HEK293 (cell line): ENCODE data around the gene XYLB.

ENCODE experiments used
- CTCF ChIA-PET: fragments of 350-600 bp; formaldehyde crosslinking; extraction: SDS; loops from one replicate; lab custom pipeline; 2021; ENCODE audit warnings: antibody characterized with exemption; lab: Yijun Ruan, JAX
- POLR2A ChIA-PET: fragments of 300-600 bp; formaldehyde crosslinking; extraction: SDS; loops from one replicate; lab custom pipeline; 2020; ENCODE audit warnings: antibody characterized with exemption, inconsistent platforms; lab: Yijun Ruan, JAX
- H3K27ac ChIP-seq: fragments of 200-500 bp; sonication (Bioruptor generic); 2 replicates; pipeline ENCODE4 v1.5.1; 2014; ENCODE audit warnings: low read depth, low read length, control low read depth, inconsistent platforms; ENCODE audit errors: extremely low read depth
- H3K36me3 ChIP-seq, 2 experiments: fragments of 200-500 bp in 1 of 2; sonication (Bioruptor generic) in 1 of 2; 1 replicate in 1 of 2; 2 replicates in 1 of 2; pipeline ENCODE4 v1.5.1; 2014 to 2017; ENCODE audit warnings: inconsistent platforms in 2 of 2, low read length in 2 of 2; ENCODE audit not compliant: control insufficient read depth in 2 of 2, insufficient read depth in 1 of 2
- H3K4me1 ChIP-seq: fragments of 200-500 bp; sonication (Bioruptor generic); 2 replicates; pipeline ENCODE4 v1.5.1; 2014; ENCODE audit warnings: mild to moderate bottlenecking, low read length, inconsistent platforms; ENCODE audit not compliant: control insufficient read depth, insufficient read depth
- H3K4me3 ChIP-seq: 2 replicates; pipeline ENCODE4 v1.5.1; 2011; ENCODE audit warnings: low read depth, mild to moderate bottlenecking, control low read depth, low read length, moderate library complexity
- H3K9me3 ChIP-seq: fragments of 200-500 bp; sonication (Bioruptor generic); 2 replicates; pipeline ENCODE4 v1.5.1; 2014; ENCODE audit warnings: low read depth, low read length, inconsistent platforms; ENCODE audit not compliant: control insufficient read depth, insufficient read depth
- CTCF ChIP-seq: fragments of 450-650 bp; formaldehyde crosslinking; IDR thresholded peaks from 2 replicates; pipeline ENCODE4 v1.5.1; 2016; ENCODE audit warnings: missing biosample characterization, missing genetic modification characterization
- RBAK ChIP-seq: fragments of 450-650 bp; formaldehyde crosslinking; IDR thresholded peaks from 2 replicates; pipeline ENCODE4 v1.5.1; 2016; ENCODE audit warnings: missing biosample characterization, missing genetic modification characterization
- SP7 ChIP-seq: fragments of 450-650 bp; formaldehyde crosslinking; IDR thresholded peaks from 2 replicates; pipeline ENCODE4 v1.5.1; 2016; ENCODE audit warnings: missing biosample characterization, missing genetic modification characterization
- ZBTB20 ChIP-seq: fragments of 450-650 bp; formaldehyde crosslinking; IDR thresholded peaks from 2 replicates; pipeline ENCODE4 v1.5.1; 2016; ENCODE audit warnings: missing biosample characterization, missing genetic modification characterization
- ZFP41 ChIP-seq: fragments of 450-650 bp; formaldehyde crosslinking; IDR thresholded peaks from 2 replicates; pipeline ENCODE4 v1.5.1; 2016; ENCODE audit warnings: missing biosample characterization, missing genetic modification characterization, borderline replicate concordance
- ZNF121 ChIP-seq: fragments of 450-650 bp; formaldehyde crosslinking; IDR thresholded peaks from 2 replicates; pipeline ENCODE4 v1.5.1; 2016; ENCODE audit warnings: missing biosample characterization, missing genetic modification characterization
- ZNF2 ChIP-seq: fragments of 450-650 bp; formaldehyde crosslinking; IDR thresholded peaks from 2 replicates; pipeline ENCODE4 v1.5.1; 2016; ENCODE audit warnings: missing biosample characterization, missing genetic modification characterization
- ZNF449 ChIP-seq: fragments of 450-650 bp; formaldehyde crosslinking; IDR thresholded peaks from 2 replicates; pipeline ENCODE4 v1.5.1; 2017; ENCODE audit warnings: missing biosample characterization, mild to moderate bottlenecking, missing genetic modification characterization, moderate library complexity
- ZNF473 ChIP-seq: fragments of 450-650 bp; formaldehyde crosslinking; IDR thresholded peaks from 2 replicates; pipeline ENCODE4 v1.5.1; 2017; ENCODE audit warnings: missing biosample characterization, missing genetic modification characterization
- ZNF561 ChIP-seq: fragments of 450-650 bp; IDR thresholded peaks from 2 replicates; pipeline ENCODE4 v1.5.1; 2018; ENCODE audit warnings: missing biosample characterization, missing genetic modification characterization, borderline replicate concordance
- ZNF660 ChIP-seq: fragments of 450-650 bp; IDR thresholded peaks from 2 replicates; pipeline ENCODE4 v1.5.1; 2018; ENCODE audit warnings: missing biosample characterization, mild to moderate bottlenecking, missing genetic modification characterization
- ZNF76 ChIP-seq: fragments of 450-650 bp; formaldehyde crosslinking; IDR thresholded peaks from 2 replicates; pipeline ENCODE4; 2016; ENCODE audit warnings: low read depth, missing biosample characterization, missing genetic modification characterization, borderline replicate concordance
- ZNF768 ChIP-seq: fragments of 450-650 bp; formaldehyde crosslinking; IDR thresholded peaks from 2 replicates; pipeline ENCODE4 v1.5.1; 2018; ENCODE audit warnings: missing biosample characterization, mild to moderate bottlenecking, missing genetic modification characterization
- ZNF837 ChIP-seq: fragments of 450-650 bp; formaldehyde crosslinking; IDR thresholded peaks from 2 replicates; pipeline ENCODE4 v1.5.1; 2016; ENCODE audit warnings: missing biosample characterization, missing genetic modification characterization
- ZNF843 ChIP-seq: fragments of 450-650 bp; formaldehyde crosslinking; IDR thresholded peaks from 2 replicates; pipeline ENCODE4 v1.5.1; 2016; ENCODE audit warnings: missing biosample characterization, missing genetic modification characterization
- ZSCAN30 ChIP-seq: fragments of 450-650 bp; IDR thresholded peaks from 2 replicates; pipeline ENCODE4 v1.5.1; 2018; ENCODE audit warnings: missing biosample characterization, mild to moderate bottlenecking, missing genetic modification characterization, moderate library complexity

The XYLB gene

DNA sequence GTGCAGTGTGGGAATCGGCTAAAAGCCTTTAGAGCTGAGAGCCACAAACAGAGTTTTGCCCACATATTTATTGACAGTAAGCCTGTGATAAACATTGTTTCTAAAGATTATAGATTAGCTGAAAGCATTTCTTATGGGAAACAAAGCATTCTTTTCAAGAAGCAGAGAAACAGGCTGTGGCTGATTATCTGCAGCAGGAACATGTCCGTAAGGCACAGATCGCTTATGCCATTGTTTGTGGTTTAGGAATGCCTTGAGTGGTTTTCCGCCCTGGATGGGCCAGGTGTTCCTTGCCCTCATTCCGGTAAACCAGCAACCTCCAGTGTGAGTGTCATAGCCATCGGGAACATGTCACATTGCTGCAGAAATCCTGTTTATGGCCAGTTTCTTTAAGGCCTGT lies 12.5 kb downstream of the XYLB start:
- Histone ChIP-seq H3K27ac (no peak overlapping the region), H3K36me3 (peaks cover 0 to 74% of the 10 kb centered on the region in 2 experiments; a peak in 1 of 3 replicates), H3K4me3 (no peak overlapping the region), H3K4me1 (no peaks in the 10 kb centered on the region), H3K9me3 (no peaks in the 10 kb centered on the region)
- ChIA-PET CTCF (interaction anchor here (1.1 kb wide), 1 partner anchor 11 kb away, joined by 3 read pairs; no protein-coding TSS in a partner anchor), POLR2A (interaction anchor here (0.6 kb wide), 1 partner anchor 231 kb away, joined by 4 read pairs; no protein-coding TSS in a partner anchor)
- no peak for TF ChIP-seq ZNF768 (tag by site-specific recombination)

- CTCF ChIA-PET, result no interaction called here
- TF ChIP-seq CTCF (no peak), RBAK (tag by site-specific recombination) (no peak), ZNF561 (tag by site-specific recombination) (no peak), ZSCAN30 (tag by site-specific recombination) (no peak), ZNF2 (no peak), ZNF843 (no peak), ZNF837 (tag by site-specific recombination) (no peak), ZNF76 (tag by site-specific recombination) (no peak)
- Histone ChIP-seq H3K27ac (no peak overlapping the region), H3K4me3 (no peak overlapping the region), H3K36me3 (peaks cover 0 to 81% of the 10 kb centered on the region in 2 experiments; a peak in 1 of 3 replicates), H3K9me3 (no peaks in the 10 kb centered on the region), H3K4me1 (no peaks in the 10 kb centered on the region)
- POLR2A ChIA-PET, result no interaction called here
Observed at GRCh38 chr3:38360345-38360744, 13.8 kb downstream of the XYLB start.

- Histone ChIP-seq H3K4me1 (no peaks in the 10 kb centered on the region), H3K9me3 (no peaks in the 10 kb centered on the region), H3K36me3 (peaks cover 0 to 83% of the 10 kb centered on the region in 2 experiments; a peak in 1 of 3 replicates), H3K27ac (no peak overlapping the region), H3K4me3 (no peak overlapping the region)
- TF ChIP-seq ZNF473 (tag by site-specific recombination) (no peak), ZFP41 (no peak), SP7 (tag by site-specific recombination) (no peak)
- ChIA-PET CTCF (no interaction called here), POLR2A (no interaction called here)
Observed at GRCh38 chr3:38361496-38361895, 14.9 kb downstream of the XYLB start.

DNA sequence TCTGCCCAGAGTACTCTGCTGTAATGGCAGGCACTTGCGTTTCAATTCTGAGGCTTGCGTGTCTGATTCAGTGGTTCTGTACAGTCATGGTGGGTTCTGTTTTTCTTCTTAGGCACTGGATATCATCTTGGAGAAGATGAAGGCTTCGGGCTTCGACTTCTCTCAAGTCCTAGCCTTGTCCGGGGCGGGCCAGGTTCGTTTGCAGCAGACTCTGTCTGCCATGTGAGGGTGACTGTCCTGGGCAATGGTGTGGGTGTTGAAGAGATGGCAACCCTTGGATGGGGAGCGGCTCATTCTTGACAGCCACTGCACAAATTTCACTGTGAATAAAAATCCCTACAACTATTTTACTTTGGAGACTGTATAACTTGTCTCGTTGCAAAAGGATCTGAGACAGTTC lies 16.2 kb downstream of the XYLB start:
- no peak overlapping the region for H3K4me3 ChIP-seq
- H3K36me3 ChIP-seq, result peaks cover 0 to 89% of the 10 kb centered on the region in 2 experiments; a peak in 1 of 3 replicates
- H3K9me3 ChIP-seq, result no peaks in the 10 kb centered on the region
- TF ChIP-seq ZNF449 (tag by site-specific recombination), result no peak
- TF ChIP-seq ZNF121 (tag by site-specific recombination), result no peak
- no peak for TF ChIP-seq ZNF660 (tag by site-specific recombination)
- no peak for TF ChIP-seq ZBTB20 (tag by site-specific recombination)
- H3K27ac ChIP-seq, result no peak overlapping the region
- POLR2A ChIA-PET, result no interaction called here
- CTCF ChIA-PET, result no interaction called here
- H3K4me1 ChIP-seq, result no peaks in the 10 kb centered on the region
